HepG2 (cell line): ENCODE data around the gene ARL8B. TPM values are rescaled to one million over a fixed set of nuclear protein-coding genes. Genes with fewer than 3 reads are reported as not detected.

ENCODE experiments used
- ETV6 ChIP-seq: sonication (generic); formaldehyde crosslinking; conservative IDR thresholded peaks from 2 replicates; pipeline ENCODE4 v1.4.0; 2020; ENCODE audit warnings: missing genetic modification reagents
- MIXL1 ChIP-seq: IDR thresholded peaks from 2 replicates; pipeline ENCODE4 v1.6.1; 2016
- SNRNP70 ChIP-seq: fragments of 200-400 bp; formaldehyde crosslinking; IDR thresholded peaks from 2 replicates; pipeline ENCODE4 v1.6.1; 2017; ENCODE audit warnings: mild to moderate bottlenecking, low read depth, low read length, moderate library complexity
- TCF12 ChIP-seq, 2 experiments: fragments of 450-650 bp in 1 of 2; sonication (generic) in 1 of 2; formaldehyde crosslinking in 1 of 2; IDR thresholded peaks; 2 replicates each; pipeline versions ENCODE4 v1.6.1 to v1.8.0; 2017 to 2022; ENCODE audit warnings: antibody characterized with exemption in 1 of 2, mild to moderate bottlenecking in 1 of 2, missing genetic modification reagents in 1 of 2, moderate library complexity in 1 of 2
- ZNF10 ChIP-seq: sonication (generic); formaldehyde crosslinking; IDR thresholded peaks from 2 replicates; pipeline ENCODE4 v1.4.0; 2020; ENCODE audit warnings: mild to moderate bottlenecking, low read depth, missing genetic modification reagents, borderline replicate concordance
- ZNF225 ChIP-seq: sonication (generic); formaldehyde crosslinking; IDR thresholded peaks from 2 replicates; pipeline ENCODE4 v1.4.0; 2020; ENCODE audit warnings: mild to moderate bottlenecking, missing genetic modification reagents
- ZNF343 ChIP-seq: sonication (generic); formaldehyde crosslinking; IDR thresholded peaks from 2 replicates; pipeline ENCODE4 v1.4.0; 2020; ENCODE audit warnings: mild to moderate bottlenecking, missing genetic modification reagents
- ZNF530 ChIP-seq: sonication (generic); formaldehyde crosslinking; IDR thresholded peaks from 2 replicates; pipeline ENCODE4 v1.5.0; 2020; ENCODE audit warnings: low read depth, mild to moderate bottlenecking, missing genetic modification reagents
- ZNF563 ChIP-seq: sonication (generic); formaldehyde crosslinking; IDR thresholded peaks from 2 replicates; pipeline ENCODE4 v1.8.0; 2022; ENCODE audit warnings: mild to moderate bottlenecking, moderate library complexity, missing genetic modification reagents
- ZNF567 ChIP-seq: sonication (generic); formaldehyde crosslinking; IDR thresholded peaks from 2 replicates; pipeline ENCODE4 v1.8.1; 2023; ENCODE audit warnings: mild to moderate bottlenecking, missing genetic modification reagents, borderline replicate concordance
- ZNF619 ChIP-seq: sonication (generic); formaldehyde crosslinking; IDR thresholded peaks from 2 replicates; pipeline ENCODE4 v1.4.0; 2020; ENCODE audit warnings: mild to moderate bottlenecking, missing genetic modification reagents
- ZNF766 ChIP-seq: sonication (generic); formaldehyde crosslinking; IDR thresholded peaks from 2 replicates; pipeline ENCODE4 v1.5.0; 2020; ENCODE audit warnings: missing genetic modification reagents, borderline replicate concordance
- ZSCAN25 ChIP-seq: sonication (generic); formaldehyde crosslinking; IDR thresholded peaks from 2 replicates; pipeline ENCODE4 v1.8.0; 2022; ENCODE audit warnings: mild to moderate bottlenecking, missing genetic modification reagents
- polyA plus RNA-seq, 8 experiments: library from polyadenylated mRNA; depleted of rRNA in 3 of 8; stranded (reverse) in 7 of 8; unstranded in 1 of 8; fragments of >200 nt; fragmentation: Illumina TruSeq in 4 of 8; extraction: Trizol in 4 of 8; gene quantifications; 2 replicates each; pipeline versions ENCODE4 v1.2.1 to v1.2.3, GENCODE V29; 2011 to 2016; ENCODE audit warnings: low read depth in 4 of 8, missing spikeins in 1 of 8, mixed read lengths in 1 of 8; ENCODE audit not compliant: insufficient read depth in 1 of 8
- total RNA-seq, 5 experiments: library from RNA; depleted of rRNA; stranded (reverse); fragments of >200 nt; fragmentation: Illumina TruSeq; extraction: Trizol; gene quantifications; 2 replicates each; pipeline ENCODE4 v1.2.3, GENCODE V29; 2016; ENCODE audit warnings: low read depth in 1 of 5
- TF ChIP-seq, protein P1 (sequence below): sonication (generic); formaldehyde crosslinking; IDR thresholded peaks from 2 replicates; pipeline ENCODE4 v1.4.0; 2020; ENCODE audit warnings: missing genetic modification reagents, borderline replicate concordance
- TF ChIP-seq, protein P2 (sequence below): sonication (generic); formaldehyde crosslinking; IDR thresholded peaks from 2 replicates; pipeline ENCODE4 v1.4.0; 2020; ENCODE audit warnings: missing genetic modification reagents
- TF ChIP-seq, protein P3 (sequence below): sonication (generic); formaldehyde crosslinking; IDR thresholded peaks from 2 replicates; pipeline ENCODE4 v1.5.0; 2020; ENCODE audit warnings: mild to moderate bottlenecking, missing genetic modification reagents
- TF ChIP-seq, protein P4 (sequence below): sonication (generic); formaldehyde crosslinking; IDR thresholded peaks from 2 replicates; pipeline ENCODE4 v1.5.1; 2020; ENCODE audit warnings: missing genetic modification reagents, mild to moderate bottlenecking, borderline replicate concordance

ARL8B gene
- total and polyA plus RNA-seq, 2 of the 13 experiments (the other 11 are each of a cell fraction or from before 2014, with no cell fraction given): 23.5 to 30.4 TPM

DNA sequence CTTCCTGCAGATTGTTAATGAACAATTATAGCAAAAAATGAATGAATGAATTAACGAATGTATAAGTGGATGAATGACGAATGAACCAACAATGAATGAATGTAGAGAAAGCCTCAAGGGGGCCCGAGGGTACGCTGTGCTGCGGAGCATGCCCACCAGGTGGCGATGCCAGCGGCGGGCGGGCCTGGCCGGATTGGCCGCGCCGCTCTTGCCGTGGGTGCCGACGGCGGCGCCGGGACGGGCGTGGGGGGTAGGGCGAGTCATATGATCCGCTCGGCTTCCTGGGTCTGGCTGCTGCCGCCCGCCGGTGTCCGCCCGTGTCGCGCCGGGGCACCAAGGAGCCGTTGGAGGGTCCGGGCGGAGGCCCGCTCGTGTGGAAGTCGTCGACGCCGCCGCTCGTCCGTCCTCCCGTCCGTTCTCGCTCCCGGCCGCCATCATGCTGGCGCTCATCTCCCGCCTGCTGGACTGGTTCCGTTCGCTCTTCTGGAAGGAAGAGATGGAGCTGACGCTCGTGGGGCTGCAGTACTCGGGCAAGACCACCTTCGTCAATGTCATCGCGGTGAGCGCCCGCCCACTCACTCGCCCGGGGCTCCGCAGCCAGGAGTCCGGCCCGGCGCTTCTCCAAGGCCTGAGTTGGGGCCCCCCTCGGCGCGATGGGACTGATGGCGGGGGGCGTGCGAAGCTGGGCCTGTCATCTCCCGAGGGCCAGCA is at the start of gene ARL8B (continued):
- TF ChIP-seq, protein P1, sequence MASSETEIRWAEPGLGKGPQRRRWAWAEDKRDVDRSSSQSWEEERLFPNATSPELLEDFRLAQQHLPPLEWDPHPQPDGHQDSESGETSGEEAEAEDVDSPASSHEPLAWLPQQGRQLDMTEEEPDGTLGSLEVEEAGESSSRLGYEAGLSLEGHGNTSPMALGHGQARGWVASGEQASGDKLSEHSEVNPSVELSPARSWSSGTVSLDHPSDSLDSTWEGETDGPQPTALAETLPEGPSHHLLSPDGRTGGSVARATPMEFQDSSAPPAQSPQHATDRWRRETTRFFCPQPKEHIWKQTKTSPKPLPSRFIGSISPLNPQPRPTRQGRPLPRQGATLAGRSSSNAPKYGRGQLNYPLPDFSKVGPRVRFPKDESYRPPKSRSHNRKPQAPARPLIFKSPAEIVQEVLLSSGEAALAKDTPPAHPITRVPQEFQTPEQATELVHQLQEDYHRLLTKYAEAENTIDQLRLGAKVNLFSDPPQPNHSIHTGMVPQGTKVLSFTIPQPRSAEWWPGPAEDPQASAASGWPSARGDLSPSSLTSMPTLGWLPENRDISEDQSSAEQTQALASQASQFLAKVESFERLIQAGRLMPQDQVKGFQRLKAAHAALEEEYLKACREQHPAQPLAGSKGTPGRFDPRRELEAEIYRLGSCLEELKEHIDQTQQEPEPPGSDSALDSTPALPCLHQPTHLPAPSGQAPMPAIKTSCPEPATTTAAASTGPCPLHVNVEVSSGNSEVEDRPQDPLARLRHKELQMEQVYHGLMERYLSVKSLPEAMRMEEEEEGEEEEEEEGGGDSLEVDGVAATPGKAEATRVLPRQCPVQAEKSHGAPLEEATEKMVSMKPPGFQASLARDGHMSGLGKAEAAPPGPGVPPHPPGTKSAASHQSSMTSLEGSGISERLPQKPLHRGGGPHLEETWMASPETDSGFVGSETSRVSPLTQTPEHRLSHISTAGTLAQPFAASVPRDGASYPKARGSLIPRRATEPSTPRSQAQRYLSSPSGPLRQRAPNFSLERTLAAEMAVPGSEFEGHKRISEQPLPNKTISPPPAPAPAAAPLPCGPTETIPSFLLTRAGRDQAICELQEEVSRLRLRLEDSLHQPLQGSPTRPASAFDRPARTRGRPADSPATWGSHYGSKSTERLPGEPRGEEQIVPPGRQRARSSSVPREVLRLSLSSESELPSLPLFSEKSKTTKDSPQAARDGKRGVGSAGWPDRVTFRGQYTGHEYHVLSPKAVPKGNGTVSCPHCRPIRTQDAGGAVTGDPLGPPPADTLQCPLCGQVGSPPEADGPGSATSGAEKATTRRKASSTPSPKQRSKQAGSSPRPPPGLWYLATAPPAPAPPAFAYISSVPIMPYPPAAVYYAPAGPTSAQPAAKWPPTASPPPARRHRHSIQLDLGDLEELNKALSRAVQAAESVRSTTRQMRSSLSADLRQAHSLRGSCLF (CRISPR knock-in tag): no peak
- no peak for TF ChIP-seq ZNF530 (CRISPR knock-in tag)
- no peak for TF ChIP-seq ZNF619
- TF ChIP-seq, protein P2, sequence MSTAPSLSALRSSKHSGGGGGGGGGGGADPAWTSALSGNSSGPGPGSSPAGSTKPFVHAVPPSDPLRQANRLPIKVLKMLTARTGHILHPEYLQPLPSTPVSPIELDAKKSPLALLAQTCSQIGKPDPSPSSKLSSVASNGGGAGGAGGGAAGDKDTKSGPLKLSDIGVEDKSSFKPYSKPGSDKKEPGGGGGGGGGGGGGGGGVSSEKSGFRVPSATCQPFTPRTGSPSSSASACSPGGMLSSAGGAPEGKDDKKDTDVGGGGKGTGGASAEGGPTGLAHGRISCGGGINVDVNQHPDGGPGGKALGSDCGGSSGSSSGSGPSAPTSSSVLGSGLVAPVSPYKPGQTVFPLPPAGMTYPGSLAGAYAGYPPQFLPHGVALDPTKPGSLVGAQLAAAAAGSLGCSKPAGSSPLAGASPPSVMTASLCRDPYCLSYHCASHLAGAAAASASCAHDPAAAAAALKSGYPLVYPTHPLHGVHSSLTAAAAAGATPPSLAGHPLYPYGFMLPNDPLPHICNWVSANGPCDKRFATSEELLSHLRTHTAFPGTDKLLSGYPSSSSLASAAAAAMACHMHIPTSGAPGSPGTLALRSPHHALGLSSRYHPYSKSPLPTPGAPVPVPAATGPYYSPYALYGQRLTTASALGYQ (CRISPR knock-in tag): peak; percentile 69
- TF ChIP-seq ZSCAN25 (CRISPR knock-in tag): no peak
- no peak for TF ChIP-seq SNRNP70
- TF ChIP-seq ZNF343 (CRISPR knock-in tag): no peak; the same call in 1 of the 2 replicates
- TF ChIP-seq ZNF567 (CRISPR knock-in tag): 0 out of 2 replicates have a peak, but pooled peaks have one; percentile 22
- peak; percentile 84; the same call in 1 of the 2 replicates for TF ChIP-seq ZNF766 (CRISPR knock-in tag)
- TF ChIP-seq, protein P3, sequence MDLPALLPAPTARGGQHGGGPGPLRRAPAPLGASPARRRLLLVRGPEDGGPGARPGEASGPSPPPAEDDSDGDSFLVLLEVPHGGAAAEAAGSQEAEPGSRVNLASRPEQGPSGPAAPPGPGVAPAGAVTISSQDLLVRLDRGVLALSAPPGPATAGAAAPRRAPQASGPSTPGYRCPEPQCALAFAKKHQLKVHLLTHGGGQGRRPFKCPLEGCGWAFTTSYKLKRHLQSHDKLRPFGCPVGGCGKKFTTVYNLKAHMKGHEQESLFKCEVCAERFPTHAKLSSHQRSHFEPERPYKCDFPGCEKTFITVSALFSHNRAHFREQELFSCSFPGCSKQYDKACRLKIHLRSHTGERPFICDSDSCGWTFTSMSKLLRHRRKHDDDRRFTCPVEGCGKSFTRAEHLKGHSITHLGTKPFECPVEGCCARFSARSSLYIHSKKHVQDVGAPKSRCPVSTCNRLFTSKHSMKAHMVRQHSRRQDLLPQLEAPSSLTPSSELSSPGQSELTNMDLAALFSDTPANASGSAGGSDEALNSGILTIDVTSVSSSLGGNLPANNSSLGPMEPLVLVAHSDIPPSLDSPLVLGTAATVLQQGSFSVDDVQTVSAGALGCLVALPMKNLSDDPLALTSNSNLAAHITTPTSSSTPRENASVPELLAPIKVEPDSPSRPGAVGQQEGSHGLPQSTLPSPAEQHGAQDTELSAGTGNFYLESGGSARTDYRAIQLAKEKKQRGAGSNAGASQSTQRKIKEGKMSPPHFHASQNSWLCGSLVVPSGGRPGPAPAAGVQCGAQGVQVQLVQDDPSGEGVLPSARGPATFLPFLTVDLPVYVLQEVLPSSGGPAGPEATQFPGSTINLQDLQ: no peak; the same call in 1 of the 2 replicates
- TF ChIP-seq ZNF563 (CRISPR knock-in tag): peak; percentile 65
- TF ChIP-seq TCF12 (IDR thresholded peaks at IDR 0.05): no peak
- TF ChIP-seq TCF12 (CRISPR knock-in tag; IDR thresholded peaks at IDR 0.05): peak; percentile 58; the same call in 1 of the 2 replicates
- no peak for TF ChIP-seq ZNF10 (CRISPR knock-in tag)
- no peak for TF ChIP-seq ZNF225 (CRISPR knock-in tag)
- TF ChIP-seq, protein P4, sequence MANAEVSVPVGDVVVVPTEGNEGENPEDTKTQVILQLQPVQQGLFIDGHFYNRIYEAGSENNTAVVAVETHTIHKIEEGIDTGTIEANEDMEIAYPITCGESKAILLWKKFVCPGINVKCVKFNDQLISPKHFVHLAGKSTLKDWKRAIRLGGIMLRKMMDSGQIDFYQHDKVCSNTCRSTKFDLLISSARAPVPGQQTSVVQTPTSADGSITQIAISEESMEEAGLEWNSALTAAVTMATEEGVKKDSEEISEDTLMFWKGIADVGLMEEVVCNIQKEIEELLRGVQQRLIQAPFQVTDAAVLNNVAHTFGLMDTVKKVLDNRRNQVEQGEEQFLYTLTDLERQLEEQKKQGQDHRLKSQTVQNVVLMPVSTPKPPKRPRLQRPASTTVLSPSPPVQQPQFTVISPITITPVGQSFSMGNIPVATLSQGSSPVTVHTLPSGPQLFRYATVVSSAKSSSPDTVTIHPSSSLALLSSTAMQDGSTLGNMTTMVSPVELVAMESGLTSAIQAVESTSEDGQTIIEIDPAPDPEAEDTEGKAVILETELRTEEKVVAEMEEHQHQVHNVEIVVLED (CRISPR knock-in tag): peak; percentile 100
- TF ChIP-seq MIXL1 (CRISPR knock-in tag): peak; percentile 85
- peak; percentile 86 for TF ChIP-seq ETV6 (CRISPR knock-in tag)
